Activated CD4-positive, alpha-beta T cell treated with anti-CD3 and anti-CD28 coated beads, Interleukin-2, amount 50 U/mL, for 1 hour (primary cell): ENCODE results near the gene UNC5A.

ENCODE experiments used
- DNase-seq: peaks from one replicate; pipeline ENCODE4 v3.0.0-alpha.2; 2020

The UNC5A gene

GRCh38 chr5:176822041-176822792 lies 11.9 kb downstream of the UNC5A start:
- no peak for DNase-seq

- no peak for DNase-seq
Measured at GRCh38 chr5:176822793-176823481, 12.6 kb downstream of the UNC5A start.

GRCh38 chr5:176823869-176824412 lies 13.6 kb downstream of the UNC5A start:
- DNase-seq, result no peak

- DNase-seq, result no peak
Measured at GRCh38 chr5:176824604-176825003, 14.2 kb downstream of the UNC5A start.

- DNase-seq, result no peak
Measured at GRCh38 chr5:176825234-176825633, 14.9 kb downstream of the UNC5A start.

GRCh38 chr5:176825957-176826356 lies 15.6 kb downstream of the UNC5A start:
- DNase-seq, result no peak

- no peak for DNase-seq
Measured at GRCh38 chr5:176827736-176828414, 17.5 kb downstream of the UNC5A start.

- no peak for DNase-seq
Measured at GRCh38 chr5:176829320-176829719, 19.0 kb downstream of the UNC5A start.

- no peak for DNase-seq
Measured at GRCh38 chr5:176830422-176830994, 20.1 kb downstream of the UNC5A start.

GRCh38 chr5:176830995-176831423 lies 20.6 kb downstream of the UNC5A start:
- DNase-seq, result no peak

GRCh38 chr5:176831425-176831824 lies 21.1 kb downstream of the UNC5A start:
- DNase-seq, result no peak

- DNase-seq, result no peak
Measured at GRCh38 chr5:176832162-176832561, 21.8 kb downstream of the UNC5A start.

- no peak for DNase-seq
Measured at GRCh38 chr5:176833286-176833685, 22.9 kb downstream of the UNC5A start.

GRCh38 chr5:176835918-176836317 lies 25.6 kb downstream of the UNC5A start:
- no peak for DNase-seq

GRCh38 chr5:176836811-176837706 lies 26.7 kb downstream of the UNC5A start:
- DNase-seq, result no peak

- peak; percentile 72 for DNase-seq
Measured at GRCh38 chr5:176837707-176838115, 27.4 kb downstream of the UNC5A start.

GRCh38 chr5:176843673-176844072 lies 33.3 kb downstream of the UNC5A start:
- no peak for DNase-seq

- no peak for DNase-seq
Measured at GRCh38 chr5:176844281-176844680, 33.9 kb downstream of the UNC5A start.

GRCh38 chr5:176844706-176845391 lies 34.5 kb downstream of the UNC5A start:
- DNase-seq, result no peak

- no peak for DNase-seq
Measured at GRCh38 chr5:176845392-176845713, 35.0 kb downstream of the UNC5A start.

- no peak for DNase-seq
Measured at GRCh38 chr5:176846335-176847140, 36.2 kb downstream of the UNC5A start.
